A673 (cell line): ENCODE measurements around the gene STXBP5. TPM values are rescaled to one million over a fixed set of nuclear protein-coding genes. Genes with fewer than 3 reads are reported as not detected.

ENCODE experiments used
- BruUV-seq: library from RNA; stranded (reverse); fragments of 400-500 nt; replicated peaks from 2 replicates; lab custom pipeline; 2021; lab: Mats Ljungman, UMichigan
- CTCF ChIA-PET: fragments of 300-600 bp; sonication (Branson Sonifier 250); formaldehyde crosslinking; loops from one replicate; lab custom pipeline; 2022; ENCODE audit warnings: antibody characterized with exemption; lab: Charles Lee
- POLR2A ChIA-PET: fragments of 300-600 bp; sonication (Branson Sonifier 250); formaldehyde crosslinking; loops from one replicate; lab custom pipeline; 2022; ENCODE audit warnings: antibody characterized with exemption; ENCODE audit not compliant: low non-redundant PET; lab: Charles Lee
- DNase-seq: peaks from one replicate; pipeline ENCODE4 v3.0.0-alpha.2; 2015; ENCODE audit warnings: low spot score
- H3K27ac ChIP-seq: fragments of 200-600 bp; sonication (generic); 2 replicates; pipeline ENCODE4 v1.5.1; 2016; ENCODE audit warnings: mixed run types, low read depth, mild to moderate bottlenecking, mixed read lengths, antibody characterized with exemption, low read length; ENCODE audit not compliant: poor library complexity, severe bottlenecking
- H3K27me3 ChIP-seq: fragments of 200-600 bp; sonication (generic); replicated peaks from 2 replicates; pipeline ENCODE4 v1.6.1; 2017; ENCODE audit warnings: mixed run types, low read depth, mild to moderate bottlenecking, mixed read lengths, antibody characterized with exemption, low read length; ENCODE audit not compliant: insufficient read depth, poor library complexity
- H3K36me3 ChIP-seq: fragments of 200-600 bp; sonication (generic); 2 replicates; pipeline ENCODE4 v1.6.1; 2016; ENCODE audit warnings: mixed run types, mild to moderate bottlenecking, mixed read lengths, antibody characterized with exemption, low read length; ENCODE audit not compliant: insufficient read depth, poor library complexity, severe bottlenecking
- H3K4me1 ChIP-seq: fragments of 200-600 bp; sonication (generic); 2 replicates; pipeline ENCODE4 v1.6.1; 2017; ENCODE audit warnings: mixed run types, mild to moderate bottlenecking, mixed read lengths, antibody characterized with exemption, low read length; ENCODE audit not compliant: insufficient read depth, poor library complexity, severe bottlenecking
- H3K4me3 ChIP-seq: fragments of 200-600 bp; sonication (generic); 2 replicates; pipeline ENCODE4 v1.5.1; 2016; ENCODE audit warnings: low read depth, mixed run types, mild to moderate bottlenecking, mixed read lengths, low read length; ENCODE audit not compliant: poor library complexity, severe bottlenecking
- H3K9me3 ChIP-seq: fragments of 200-600 bp; sonication (generic); 2 replicates; pipeline ENCODE4 v1.6.1; 2016; ENCODE audit warnings: mixed run types, low read depth, mild to moderate bottlenecking, mixed read lengths, antibody characterized with exemption, low read length; ENCODE audit not compliant: poor library complexity, severe bottlenecking
- CTCF ChIP-seq: fragments of 300-800, 200-600 bp; sonication (generic); conservative IDR thresholded peaks from 2 replicates; pipeline ENCODE4 v1.5.1; 2017; ENCODE audit warnings: low read depth, mild to moderate bottlenecking, antibody characterized with exemption, low read length, moderate library complexity, mixed read lengths
- EZH2 ChIP-seq: fragments of 200-600 bp; sonication (generic); IDR thresholded peaks from 2 replicates; pipeline ENCODE4 v1.6.1; 2017; ENCODE audit warnings: borderline replicate concordance, low read depth, mild to moderate bottlenecking, mixed read lengths, antibody characterized with exemption, low read length; ENCODE audit not compliant: poor library complexity, severe bottlenecking
- intact Hi-C: fragments of 100-400 bp; cut with micrococcal nuclease; formaldehyde crosslinking; loops from one replicate; pipeline ENCODE4 v1.10.0; 2022; ENCODE audit not compliant: unreplicated experiment
- total RNA-seq: library from RNA; stranded (reverse); gene quantifications from 2 replicates; pipeline ENCODE4 v1.2.3, GENCODE V29; 2021

Gene STXBP5
- total RNA-seq, 1 experiment from 2014 or later = 14.5 TPM

DNA sequence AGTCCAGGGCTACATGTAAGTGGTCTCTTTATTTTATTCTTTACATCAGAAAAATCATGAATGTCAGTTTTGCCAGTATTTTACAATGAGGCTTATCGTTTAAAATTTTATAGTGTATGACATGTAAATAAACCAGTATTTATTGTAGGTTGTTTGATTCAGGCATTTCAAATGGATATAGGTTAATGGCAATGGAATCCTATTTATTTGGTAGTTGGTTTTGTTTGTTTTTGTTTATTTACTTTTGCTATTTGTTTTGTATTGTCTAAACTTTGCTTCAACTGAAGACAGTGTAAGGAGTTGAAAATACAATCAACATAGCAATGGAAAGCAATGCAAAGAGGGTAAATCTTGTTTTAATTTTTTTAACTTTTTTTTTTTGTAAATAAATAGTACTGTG, 185.2 kb downstream of the STXBP5 start:
- H3K4me1 ChIP-seq = no peaks in the 10 kb centered on the region
- DNase-seq = no peak
- no peaks in the 10 kb centered on the region for H3K36me3 ChIP-seq
- H3K27me3 ChIP-seq = no peaks in the 10 kb centered on the region
- POLR2A ChIA-PET = no interaction called here
- no peak overlapping the region for H3K27ac ChIP-seq
- BruUV-seq = no TSS peak
- no peaks in the 10 kb centered on the region for H3K9me3 ChIP-seq
- CTCF ChIA-PET = no interaction called here
- intact Hi-C loops = loop anchor here (10.0 kb wide), 1 partner anchor 535 kb away; no protein-coding TSS in a partner anchor
- no peak overlapping the region for H3K4me3 ChIP-seq
- no peak for TF ChIP-seq EZH2
- TF ChIP-seq CTCF = no peak

DNA sequence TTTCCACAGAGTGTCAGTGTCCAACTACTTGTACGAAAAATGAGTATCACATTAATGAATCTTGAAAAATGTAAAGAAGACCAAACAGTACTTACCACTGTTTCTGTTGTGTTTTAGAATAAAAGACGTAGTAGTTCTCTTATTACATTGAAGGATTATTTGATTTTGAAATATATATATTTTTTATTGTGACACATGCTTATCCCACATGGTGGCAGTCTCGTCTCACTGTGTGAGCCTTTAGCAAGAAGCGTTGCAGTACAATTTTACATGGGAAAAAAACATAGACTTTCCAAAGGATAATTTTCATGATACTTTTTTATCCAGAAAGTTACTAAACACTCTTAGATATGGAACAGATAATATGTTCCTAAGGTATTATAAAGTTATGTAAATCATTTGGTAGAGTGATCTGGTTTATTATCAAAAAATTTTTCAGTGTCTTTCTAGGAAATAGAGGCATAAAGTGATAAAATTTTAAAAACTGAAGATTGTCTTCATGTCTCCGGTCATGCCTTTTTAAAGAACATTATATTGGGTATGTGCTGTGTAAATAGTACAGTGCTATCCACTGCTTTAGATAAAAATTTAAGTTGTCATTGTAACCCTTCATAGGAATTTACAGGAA, 186.8 kb downstream of the STXBP5 start:
- no peaks in the 10 kb centered on the region for H3K9me3 ChIP-seq
- H3K27me3 ChIP-seq = no peaks in the 10 kb centered on the region
- H3K27ac ChIP-seq = no peak overlapping the region
- no peaks in the 10 kb centered on the region for H3K4me1 ChIP-seq
- CTCF ChIA-PET = interaction anchor here (0.6 to 1.2 kb wide), 2 partner anchors 10 to 789 kb away, joined by 3 to 4 read pairs; no protein-coding TSS in a partner anchor
- BruUV-seq = no TSS peak
- DNase-seq = peak; percentile 68
- H3K36me3 ChIP-seq = no peaks in the 10 kb centered on the region
- POLR2A ChIA-PET = interaction anchor here (0.6 kb wide), 1 partner anchor 216 kb away, joined by 3 read pairs; no protein-coding TSS in a partner anchor
- intact Hi-C loops = loop anchor here (1.0 to 10.0 kb wide), 4 partner anchors 114 to 1071 kb away; no protein-coding TSS in a partner anchor
- TF ChIP-seq EZH2 = no peak
- TF ChIP-seq CTCF = peak; percentile 77
- no peak overlapping the region for H3K4me3 ChIP-seq

DNA sequence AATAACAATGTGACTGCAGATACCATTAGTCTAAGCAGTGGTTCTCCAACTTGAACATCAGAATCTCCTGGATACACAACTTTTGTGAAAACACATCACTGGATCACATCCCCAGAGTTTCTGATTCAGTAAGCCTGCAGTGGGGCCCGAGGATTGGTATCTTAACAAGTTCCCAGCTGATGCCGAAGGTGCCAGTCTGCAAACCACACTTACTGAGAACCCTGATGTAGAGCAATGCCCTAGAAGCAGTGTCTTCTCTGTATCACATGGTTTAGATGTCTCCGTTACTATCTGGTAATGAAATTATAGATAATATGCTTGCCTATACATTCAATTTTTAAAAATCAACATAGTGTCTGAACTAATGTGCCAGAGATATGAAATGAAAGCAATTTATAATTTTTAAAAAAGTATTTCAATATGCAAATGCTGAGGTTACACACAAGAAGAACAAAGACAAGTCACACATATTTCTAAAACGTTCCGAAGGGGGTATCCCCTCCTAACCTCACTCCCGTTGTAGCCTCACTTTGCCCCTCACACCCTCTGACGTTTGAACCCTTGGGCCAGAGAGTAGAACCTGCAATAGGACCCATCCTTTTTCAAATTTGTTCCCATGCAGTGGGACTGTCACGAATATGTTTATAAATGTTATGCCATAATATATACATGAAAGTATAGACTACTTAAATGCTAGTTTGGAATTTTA, 188.9 kb downstream of the STXBP5 start:
- Histone ChIP-seq H3K9me3 (no peaks in the 10 kb centered on the region), H3K27ac (no peak overlapping the region), H3K27me3 (no peaks in the 10 kb centered on the region), H3K4me3 (no peak overlapping the region), H3K4me1 (no peaks in the 10 kb centered on the region), H3K36me3 (no peaks in the 10 kb centered on the region)
- TF ChIP-seq CTCF (no peak), EZH2 (no peak)
- POLR2A ChIA-PET = no interaction called here
- intact Hi-C loops = loop anchor here (5.0 to 10.0 kb wide), 2 partner anchors 582 to 1069 kb away; no protein-coding TSS in a partner anchor
- CTCF ChIA-PET = no interaction called here
- BruUV-seq = no TSS peak
- no peak for DNase-seq
